ENCODE data around the gene NAPA. TPM values are rescaled to one million over a fixed set of nuclear protein-coding genes. Genes with fewer than 3 reads are reported as not detected.

The NAPA gene
- total RNA-seq, 1 experiment from 2014 or later, result 25.4 TPM

- no peak for DNase-seq (ENCODE audit: extremely low read depth, low read depth)
Measured at GRCh38 chr19:47464675-47465419, 50.0 kb downstream of the NAPA start.

GRCh38 chr19:47461876-47462275, 53.0 kb downstream of the NAPA start:
- no peak for DNase-seq (ENCODE audit: extremely low read depth, low read depth)

GRCh38 chr19:47459477-47459876, 55.4 kb downstream of the NAPA start:
- DNase-seq (ENCODE audit: extremely low read depth, low read depth), result no peak

GRCh38 chr19:47458672-47459071, 56.2 kb downstream of the NAPA start:
- DNase-seq (ENCODE audit: extremely low read depth, low read depth), result no peak

GRCh38 chr19:47456721-47457474, 58.0 kb downstream of the NAPA start:
- no peak for DNase-seq (ENCODE audit: extremely low read depth, low read depth)

- no peak for DNase-seq (ENCODE audit: extremely low read depth, low read depth)
Measured at GRCh38 chr19:47450478-47450877, 64.4 kb downstream of the NAPA start.

GRCh38 chr19:47448360-47448727, 66.5 kb downstream of the NAPA start:
- DNase-seq (ENCODE audit: extremely low read depth, low read depth), result no peak

- DNase-seq (ENCODE audit: extremely low read depth, low read depth), result no peak
Measured at GRCh38 chr19:47447470-47448359, 67.1 kb downstream of the NAPA start.

- DNase-seq (ENCODE audit: extremely low read depth, low read depth), result no peak
Measured at GRCh38 chr19:47446534-47447469, 68.1 kb downstream of the NAPA start.

- DNase-seq (ENCODE audit: extremely low read depth, low read depth), result no peak
Measured at GRCh38 chr19:47445937-47446402, 68.9 kb downstream of the NAPA start.

- no peak for DNase-seq (ENCODE audit: extremely low read depth, low read depth)
Measured at GRCh38 chr19:47445527-47445926, 69.3 kb downstream of the NAPA start.

- DNase-seq (ENCODE audit: extremely low read depth, low read depth), result no peak
Measured at GRCh38 chr19:47444388-47444821, 70.5 kb downstream of the NAPA start.

- no peak for DNase-seq (ENCODE audit: extremely low read depth, low read depth)
Measured at GRCh38 chr19:47443331-47443730, 71.5 kb downstream of the NAPA start.

GRCh38 chr19:47438793-47439220, 76.1 kb downstream of the NAPA start:
- DNase-seq (ENCODE audit: extremely low read depth, low read depth), result no peak

Other genes with a start within 250 kb of the NAPA start
- 1.7 TPM in 2 replicates for gene INAFM1, start 240.2 kb downstream of the NAPA start, total RNA-seq (2014; rRNA removed; shearing (Covaris generic))
- 7.1 and 8.0 TPM in 2 replicates for gene C5AR1, start 205.2 kb downstream of the NAPA start, total RNA-seq (2014; rRNA removed; shearing (Covaris generic))
- 0.03 TPM in 1 of 2 replicates, not detected in the other for gene C5AR2, start 182.9 kb downstream of the NAPA start, total RNA-seq (2014; rRNA removed; shearing (Covaris generic))
- 17.6 and 18.0 TPM in 2 replicates for gene DHX34, start 165.7 kb downstream of the NAPA start, total RNA-seq (2014; rRNA removed; shearing (Covaris generic))
- 5.3 and 7.0 TPM in 2 replicates for gene MEIS3, start 95.5 kb downstream of the NAPA start, total RNA-seq (2014; rRNA removed; shearing (Covaris generic))
- not detected in 2 replicates for gene SLC8A2, start 43.2 kb downstream of the NAPA start, total RNA-seq (2014; rRNA removed; shearing (Covaris generic))
- gene KPTN, start 30.8 kb downstream of the NAPA start, total RNA-seq (2014; rRNA removed; shearing (Covaris generic)), result 4.0 and 4.1 TPM in 2 replicates
- gene ZNF541, start 58.1 kb upstream of the NAPA start, total RNA-seq (2014; rRNA removed; shearing (Covaris generic)), result not detected in 2 replicates
- gene BICRA, start 94.1 kb upstream of the NAPA start, total RNA-seq (2014; rRNA removed; shearing (Covaris generic)), result 0.40 and 0.72 TPM in 2 replicates
- gene EHD2, start 198.4 kb upstream of the NAPA start, total RNA-seq (2014; rRNA removed; shearing (Covaris generic)), result 0.87 and 1.0 TPM in 2 replicates
- 114 and 132 TPM in 2 replicates for gene NOP53, start 230.5 kb upstream of the NAPA start, total RNA-seq (2014; rRNA removed; shearing (Covaris generic))

All from NCI-H460 (cell line).